ENCODE results near the gene PTPN2.

PTPN2 gene

GRCh38 chr18:12747530-12748315 is 136.3 kb downstream of the PTPN2 start:
- Histone ChIP-seq H3K27me3 (ENCODE audit: low read length) (no peaks in the 10 kb centered on the region), H3K27ac (ENCODE audit: low read depth, low read length) (no peak overlapping the region)

GRCh38 chr18:12745095-12745795 is 138.8 kb downstream of the PTPN2 start:
- H3K9me3 ChIP-seq (ENCODE audit: insufficient read depth, low read length) = no peaks in the 10 kb centered on the region
- no peak overlapping the region for H3K4me3 ChIP-seq (ENCODE audit: insufficient read depth, low read length, poor library complexity, severe bottlenecking)
- H3K79me2 ChIP-seq (ENCODE audit: insufficient read depth, low read length) = no peaks in the 10 kb centered on the region
- TF ChIP-seq EZH2phosphoT487 (conservative IDR thresholded peaks at IDR 0.05; ENCODE audit: low read length) (no peak), CTCF (IDR thresholded peaks at IDR 0.05; ENCODE audit: insufficient read depth, low read length, poor library complexity, severe bottlenecking) (no peak)
- no peaks in the 10 kb centered on the region for H4K20me1 ChIP-seq (ENCODE audit: low read depth, low read length)
- no peaks in the 10 kb centered on the region for H3K36me3 ChIP-seq (ENCODE audit: low read length)
- H3K27me3 ChIP-seq (ENCODE audit: low read length) = no peaks in the 10 kb centered on the region
- no peak overlapping the region for H3K9ac ChIP-seq (ENCODE audit: low read length)
- H2AFZ ChIP-seq (ENCODE audit: low read depth, low read length, severe bottlenecking) = no peak overlapping the region
- no peaks in the 10 kb centered on the region for H3K9me2 ChIP-seq (replicated peaks; ENCODE audit: insufficient read depth, low read length)
- no peak overlapping the region for H3K27ac ChIP-seq (ENCODE audit: low read depth, low read length)
- no peaks in the 10 kb centered on the region for H3F3A ChIP-seq (ENCODE audit: insufficient read depth)
- H3K4me2 ChIP-seq (ENCODE audit: low read depth, low read length, poor library complexity, severe bottlenecking) = no peak overlapping the region

More at GRCh38 chr18:12747530-12748315, 136.3 kb downstream of the PTPN2 start:
- Histone ChIP-seq H3K9ac (ENCODE audit: low read length) (no peak overlapping the region), H3K79me2 (ENCODE audit: insufficient read depth, low read length) (no peaks in the 10 kb centered on the region), H3K4me2 (ENCODE audit: low read depth, low read length, poor library complexity, severe bottlenecking) (no peak overlapping the region), H2AFZ (ENCODE audit: low read depth, low read length, severe bottlenecking) (no peak overlapping the region), H3K36me3 (ENCODE audit: low read length) (no peaks in the 10 kb centered on the region), H4K20me1 (ENCODE audit: low read depth, low read length) (no peaks in the 10 kb centered on the region), H3K9me3 (ENCODE audit: insufficient read depth, low read length) (no peaks in the 10 kb centered on the region), H3K9me2 (replicated peaks; ENCODE audit: insufficient read depth, low read length) (no peaks in the 10 kb centered on the region), H3K4me3 (ENCODE audit: insufficient read depth, low read length, poor library complexity, severe bottlenecking) (no peak overlapping the region), H3F3A (ENCODE audit: insufficient read depth) (no peaks in the 10 kb centered on the region)
- no peak for TF ChIP-seq EZH2phosphoT487 (conservative IDR thresholded peaks at IDR 0.05; ENCODE audit: low read length)
- TF ChIP-seq CTCF (IDR thresholded peaks at IDR 0.05; ENCODE audit: insufficient read depth, low read length, poor library complexity, severe bottlenecking) = no peak

GRCh38 chr18:12744103-12744502 is 139.9 kb downstream of the PTPN2 start:
- Histone ChIP-seq H3K79me2 (ENCODE audit: insufficient read depth, low read length) (no peaks in the 10 kb centered on the region), H3K4me3 (ENCODE audit: insufficient read depth, low read length, poor library complexity, severe bottlenecking) (no peak overlapping the region), H3K36me3 (ENCODE audit: low read length) (no peaks in the 10 kb centered on the region), H3K27me3 (ENCODE audit: low read length) (no peaks in the 10 kb centered on the region), H3K27ac (ENCODE audit: low read depth, low read length) (no peak overlapping the region), H4K20me1 (ENCODE audit: low read depth, low read length) (no peaks in the 10 kb centered on the region), H3K4me2 (ENCODE audit: low read depth, low read length, poor library complexity, severe bottlenecking) (no peak overlapping the region), H3K9me2 (replicated peaks; ENCODE audit: insufficient read depth, low read length) (no peaks in the 10 kb centered on the region), H2AFZ (ENCODE audit: low read depth, low read length, severe bottlenecking) (no peak overlapping the region), H3F3A (ENCODE audit: insufficient read depth) (no peaks in the 10 kb centered on the region), H3K9me3 (ENCODE audit: insufficient read depth, low read length) (no peaks in the 10 kb centered on the region), H3K9ac (ENCODE audit: low read length) (no peak overlapping the region)
- TF ChIP-seq CTCF (IDR thresholded peaks at IDR 0.05; ENCODE audit: insufficient read depth, low read length, poor library complexity, severe bottlenecking) (peak; percentile 37), EZH2phosphoT487 (conservative IDR thresholded peaks at IDR 0.05; ENCODE audit: low read length) (no peak)

Measured in SU-DHL-6 (cell line).